Body of pancreas (tissue), 4 donors: ENCODE measurements around the gene PDE11A. TPM values are rescaled to one million over a fixed set of nuclear protein-coding genes. Genes with fewer than 3 reads are reported as not detected.

ENCODE experiments used
- ATAC-seq: fragments of 150-250 bp; one replicate; pipeline ENCODE4 v1.9.1; 2016
- DNase-seq, 4 donors: peaks; one replicate each; pipeline ENCODE4 v3.0.0-alpha.2; 2019
- H3K27ac ChIP-seq, 4 donors: fragments of 200-600 bp; sonication (generic); 1 replicate in 3 of 4; 2 replicates in 1 of 4; pipeline versions ENCODE4 v1.5.1 to v1.6.1; 2016 to 2019; ENCODE audit warnings: mild to moderate bottlenecking in 1 of 4, mixed read lengths in 1 of 4, moderate library complexity in 1 of 4
- H3K27me3 ChIP-seq, 2 donors: fragments of 200-600 bp; sonication (generic); one replicate each; pipeline ENCODE4 v1.6.0; 2016; ENCODE audit warnings: mild to moderate bottlenecking in 1 of 2
- H3K36me3 ChIP-seq, 2 donors: fragments of 200-600 bp; sonication (generic); replicated peaks in 1 of 2; 2 replicates each; pipeline ENCODE4 v1.5.1; 2016; ENCODE audit warnings: low read depth in 2 of 2; ENCODE audit not compliant: insufficient read depth in 1 of 2
- H3K4me1 ChIP-seq: fragments of 200-600 bp; sonication (generic); one replicate; pipeline ENCODE4 v1.6.0; 2016
- H3K4me3 ChIP-seq, 2 donors: fragments of 200-600 bp; sonication (generic); 1 replicate in 1 of 2; 2 replicates in 1 of 2; pipeline ENCODE4 v1.5.1; 2016 to 2019
- H3K9me3 ChIP-seq, 3 donors: fragments of 200-600 bp; sonication (generic); 1 replicate in 2 of 3; 2 replicates in 1 of 3; pipeline ENCODE4 v1.5.1; 2016
- CTCF ChIP-seq, 7 experiments: fragments of 450-650 bp in 4 of 7; fragments of 200-600 bp in 3 of 7; sonication (generic) in 3 of 7; IDR thresholded peaks; one replicate each; pipeline ENCODE4 v1.5.1; 2016 to 2019; ENCODE audit warnings: antibody characterized with exemption in 7 of 7
- POLR2A ChIP-seq, 3 donors: fragments of 450-650 bp; IDR thresholded peaks; one replicate each; pipeline ENCODE4 v1.6.1; 2016; ENCODE audit warnings: antibody characterized with exemption in 3 of 3, mild to moderate bottlenecking in 2 of 3
- WGBS, 2 donors: methylation state at CpG; one replicate each; pipeline ENCODE4 v1.1.5; 2017; 5-methylcytosine and 5-hydroxymethylcytosine counted together
- intact Hi-C: fragments of 100-400 bp; cut with DNase I; formaldehyde crosslinking; loops from one replicate; pipeline ENCODE4 v1.15.1; 2023
- total RNA-seq, 2 donors: library from RNA; depleted of rRNA; stranded (reverse); fragments of >200 nt; gene quantifications; one replicate each; pipeline ENCODE4 v1.1.0, GENCODE V29; 2016

The PDE11A gene
- total RNA-seq, 2 donors from 2014 or later = 2.6 to 4.0 TPM

GRCh38 chr2:177930916-177931315 lies 141.7 kb downstream of the PDE11A start:
- DNase-seq = no peak
- H3K4me3 ChIP-seq = no peak overlapping the region
- TF ChIP-seq CTCF (IDR thresholded peaks at IDR 0.05) (no peak), POLR2A (IDR thresholded peaks at IDR 0.05) (no peak)

GRCh38 chr2:177929662-177930522 lies 142.7 kb downstream of the PDE11A start:
- H3K27me3 ChIP-seq = no peaks in the 10 kb centered on the region
- no peaks in the 10 kb centered on the region for H3K4me1 ChIP-seq
- H3K27ac ChIP-seq = no peak overlapping the region
- H3K36me3 ChIP-seq = no peaks in the 10 kb centered on the region
- H3K4me3 ChIP-seq = no peak overlapping the region
- intact Hi-C loops = no loop called here
- WGBS, 2 donors = 24 to 29% methylated on average over 2 of the region's 2 CpGs
- ATAC-seq = no peak
- TF ChIP-seq POLR2A (IDR thresholded peaks at IDR 0.05) (no peak), CTCF (IDR thresholded peaks at IDR 0.05) (no peak)
- no peaks in the 10 kb centered on the region for H3K9me3 ChIP-seq
- no peak for DNase-seq

More at GRCh38 chr2:177930916-177931315, 141.7 kb downstream of the PDE11A start:
- WGBS, 2 donors = 75% methylated on average over 4 of the region's 4 CpGs
- H3K27ac ChIP-seq = no peak overlapping the region
- intact Hi-C loops = no loop called here
- H3K9me3 ChIP-seq = no peaks in the 10 kb centered on the region
- ATAC-seq = no peak
- H3K36me3 ChIP-seq = no peaks in the 10 kb centered on the region
- no peaks in the 10 kb centered on the region for H3K4me1 ChIP-seq
- no peaks in the 10 kb centered on the region for H3K27me3 ChIP-seq

GRCh38 chr2:177923323-177923722 lies 149.3 kb downstream of the PDE11A start:
- intact Hi-C loops = no loop called here
- Histone ChIP-seq H3K4me3 (no peak overlapping the region), H3K27me3 (no peaks in the 10 kb centered on the region), H3K4me1 (no peaks in the 10 kb centered on the region), H3K9me3 (no peaks in the 10 kb centered on the region), H3K36me3 (no peaks in the 10 kb centered on the region), H3K27ac (no peak overlapping the region)
- TF ChIP-seq CTCF (IDR thresholded peaks at IDR 0.05) (no peak), POLR2A (IDR thresholded peaks at IDR 0.05) (no peak)
- ATAC-seq (no peak), DNase-seq (no peak)
- 69 to 73% methylated on average over 2 of the region's 2 CpGs for WGBS, 2 donors

- DNase-seq (no peak), ATAC-seq (no peak)
- Histone ChIP-seq H3K27me3 (no peaks in the 10 kb centered on the region), H3K36me3 (no peaks in the 10 kb centered on the region), H3K4me3 (no peak overlapping the region), H3K4me1 (no peaks in the 10 kb centered on the region), H3K27ac (no peak overlapping the region), H3K9me3 (no peaks in the 10 kb centered on the region)
- intact Hi-C loops = no loop called here
- WGBS, 2 donors = 70 to 76% methylated on average over 3 of the region's 3 CpGs
- TF ChIP-seq POLR2A (IDR thresholded peaks at IDR 0.05) (no peak), CTCF (IDR thresholded peaks at IDR 0.05) (no peak)
Observed at GRCh38 chr2:177921726-177922125, 150.9 kb downstream of the PDE11A start.

GRCh38 chr2:177917169-177917568 lies 155.4 kb downstream of the PDE11A start:
- intact Hi-C loops = no loop called here
- no peaks in the 10 kb centered on the region for H3K9me3 ChIP-seq
- no peaks in the 10 kb centered on the region for H3K36me3 ChIP-seq
- TF ChIP-seq CTCF (IDR thresholded peaks at IDR 0.05) = no peak
- TF ChIP-seq POLR2A (IDR thresholded peaks at IDR 0.05) = no peak
- ATAC-seq (no peak), DNase-seq (no peak)
- no peak overlapping the region for H3K4me3 ChIP-seq
- no peaks in the 10 kb centered on the region for H3K27me3 ChIP-seq
- H3K27ac ChIP-seq = no peak overlapping the region
- no peaks in the 10 kb centered on the region for H3K4me1 ChIP-seq
- 95 to 100% methylated on average over 1 of the region's 1 CpG for WGBS, 2 donors
